ENCODE results near the gene IDI2. TPM values are rescaled to one million over a fixed set of nuclear protein-coding genes. Genes with fewer than 3 reads are reported as not detected.
A peak's percentile ranks its signal among the peaks of the same experiment; 100 is the strongest.
"Not testable (repeated sequence)": the region's sequence is repeated elsewhere in the genome, so short reads cannot be mapped to it uniquely, and the experiment has no call there.

Gene IDI2
- total and polyA plus RNA-seq, 2 experiments from 2014 or later: 0.29 to 0.33 TPM

DNA sequence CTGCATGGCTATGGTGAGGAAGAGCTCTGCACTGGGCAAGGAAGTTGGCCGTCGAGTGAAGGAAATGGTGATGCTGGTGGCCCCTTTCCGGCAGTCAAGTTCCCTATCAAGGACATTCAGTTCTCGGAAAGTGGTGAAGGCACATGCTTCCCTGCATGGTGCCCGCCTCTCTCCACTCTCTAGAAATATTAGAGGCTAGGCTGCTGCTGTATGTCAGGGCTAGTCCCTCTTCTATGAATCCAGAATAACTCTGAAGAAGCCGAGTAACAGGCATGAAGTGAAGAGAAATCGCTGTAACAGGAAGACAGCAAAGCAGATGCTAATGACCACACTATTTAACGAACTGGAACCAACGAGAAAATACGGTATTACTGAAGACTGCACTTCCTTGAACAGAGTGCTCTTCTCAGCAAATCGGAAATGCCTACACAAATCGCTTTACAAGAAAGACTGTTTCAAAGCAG is 17.9 kb upstream of the IDI2 start:
- no peak overlapping the region for H2AFZ ChIP-seq
- peaks cover 59% of the 10 kb centered on the region for H3K79me2 ChIP-seq
- peak overlapping the region; percentile 14 for H3K27ac ChIP-seq
- H3K4me1 ChIP-seq (ENCODE audit: insufficient read depth): peaks cover 8% of the 10 kb centered on the region
- H4K20me1 ChIP-seq (ENCODE audit: insufficient read depth, poor library complexity, severe bottlenecking): peaks cover 52% of the 10 kb centered on the region
- DNase-seq (ENCODE audit: low spot score): no peak
- no peak overlapping the region for H3K4me3 ChIP-seq
- H3K9me2 ChIP-seq (replicated peaks; ENCODE audit: insufficient read depth): no peaks in the 10 kb centered on the region
- TF ChIP-seq EZH2phosphoT487 (IDR thresholded peaks at IDR 0.05; ENCODE audit: low read depth, severe bottlenecking, unreplicated experiment): no peak
- TF ChIP-seq, protein P1, sequence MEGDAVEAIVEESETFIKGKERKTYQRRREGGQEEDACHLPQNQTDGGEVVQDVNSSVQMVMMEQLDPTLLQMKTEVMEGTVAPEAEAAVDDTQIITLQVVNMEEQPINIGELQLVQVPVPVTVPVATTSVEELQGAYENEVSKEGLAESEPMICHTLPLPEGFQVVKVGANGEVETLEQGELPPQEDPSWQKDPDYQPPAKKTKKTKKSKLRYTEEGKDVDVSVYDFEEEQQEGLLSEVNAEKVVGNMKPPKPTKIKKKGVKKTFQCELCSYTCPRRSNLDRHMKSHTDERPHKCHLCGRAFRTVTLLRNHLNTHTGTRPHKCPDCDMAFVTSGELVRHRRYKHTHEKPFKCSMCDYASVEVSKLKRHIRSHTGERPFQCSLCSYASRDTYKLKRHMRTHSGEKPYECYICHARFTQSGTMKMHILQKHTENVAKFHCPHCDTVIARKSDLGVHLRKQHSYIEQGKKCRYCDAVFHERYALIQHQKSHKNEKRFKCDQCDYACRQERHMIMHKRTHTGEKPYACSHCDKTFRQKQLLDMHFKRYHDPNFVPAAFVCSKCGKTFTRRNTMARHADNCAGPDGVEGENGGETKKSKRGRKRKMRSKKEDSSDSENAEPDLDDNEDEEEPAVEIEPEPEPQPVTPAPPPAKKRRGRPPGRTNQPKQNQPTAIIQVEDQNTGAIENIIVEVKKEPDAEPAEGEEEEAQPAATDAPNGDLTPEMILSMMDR (IDR thresholded peaks at IDR 0.05; ENCODE audit: poor library complexity): no peak
- no peak for TF ChIP-seq EZH2 (IDR thresholded peaks at IDR 0.05; ENCODE audit: borderline replicate concordance)
- 92% methylated on average over 12 of the region's 12 CpGs for WGBS (ENCODE audit: low lambda C conversion rate, missing lambda C conversion rate)
- H3K36me3 ChIP-seq (replicated peaks; ENCODE audit: insufficient read depth, low read depth): peaks cover 3% of the 10 kb centered on the region
- no peaks in the 10 kb centered on the region for H3K9me3 ChIP-seq (ENCODE audit: low read depth)
- H3K27me3 ChIP-seq: no peaks in the 10 kb centered on the region
- H3K4me2 ChIP-seq: peak overlapping the region; percentile 62

DNA sequence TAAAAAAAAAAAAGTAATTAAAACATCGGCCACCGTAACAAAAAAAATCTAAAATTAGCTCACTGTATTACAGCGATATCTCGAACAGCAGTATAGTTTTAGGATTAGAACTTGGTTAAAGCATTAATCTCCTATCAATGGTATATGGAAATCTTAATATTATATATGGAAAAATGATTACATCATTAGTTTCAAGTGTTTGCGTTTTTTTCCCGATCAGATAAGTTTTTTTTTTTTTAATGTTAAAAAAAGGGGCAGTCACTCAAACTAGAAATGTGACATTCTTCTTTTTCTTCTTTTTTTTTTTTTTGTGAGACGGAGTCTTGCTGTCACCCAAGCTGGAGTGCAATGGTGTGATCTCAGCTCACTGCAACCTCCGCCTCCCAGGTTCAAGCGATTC is 15.9 kb upstream of the IDI2 start:
- 99% methylated on average over 9 of the region's 9 CpGs for WGBS (ENCODE audit: low lambda C conversion rate, missing lambda C conversion rate)
- Histone ChIP-seq H2AFZ (no peak overlapping the region), H3K79me2 (peaks cover 48% of the 10 kb centered on the region), H3K36me3 (replicated peaks; ENCODE audit: insufficient read depth, low read depth) (peaks cover 3% of the 10 kb centered on the region), H3K9me2 (replicated peaks; ENCODE audit: insufficient read depth) (no peaks in the 10 kb centered on the region), H3K4me1 (ENCODE audit: insufficient read depth) (peaks cover 8% of the 10 kb centered on the region), H3K27me3 (no peaks in the 10 kb centered on the region), H4K20me1 (ENCODE audit: insufficient read depth, poor library complexity, severe bottlenecking) (peaks cover 43% of the 10 kb centered on the region), H3K4me2 (no peak overlapping the region), H3K9me3 (ENCODE audit: low read depth) (no peaks in the 10 kb centered on the region), H3K27ac (no peak overlapping the region), H3K4me3 (no peak overlapping the region)
- no peak for TF ChIP-seq EZH2phosphoT487 (IDR thresholded peaks at IDR 0.05; ENCODE audit: low read depth, severe bottlenecking, unreplicated experiment)
- no peak for TF ChIP-seq EZH2 (IDR thresholded peaks at IDR 0.05; ENCODE audit: borderline replicate concordance)
- TF ChIP-seq, protein P1 (IDR thresholded peaks at IDR 0.05; ENCODE audit: poor library complexity): no peak
- no peak for DNase-seq (ENCODE audit: low spot score)

DNA sequence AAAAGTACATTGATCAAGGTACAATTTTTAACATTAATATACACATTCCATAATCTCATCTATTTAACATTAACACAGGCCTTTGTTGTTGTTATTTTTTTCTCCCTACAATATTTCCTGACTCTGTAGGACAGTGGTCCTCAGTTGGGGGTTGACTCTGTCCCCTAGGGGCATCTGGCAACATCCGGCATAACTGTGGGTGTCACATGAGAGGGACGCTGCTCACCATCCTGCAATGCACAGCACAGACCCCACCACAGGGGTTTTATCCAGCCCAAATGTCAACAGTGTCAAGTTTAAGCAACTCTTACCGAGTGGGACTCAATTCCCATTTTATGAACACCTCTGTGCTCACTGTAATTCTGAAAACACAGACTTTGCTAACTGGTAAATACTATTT is 14.5 kb upstream of the IDI2 start:
- H3K79me2 ChIP-seq: peaks cover 36% of the 10 kb centered on the region
- H3K27ac ChIP-seq: no peak overlapping the region
- TF ChIP-seq EZH2phosphoT487 (IDR thresholded peaks at IDR 0.05; ENCODE audit: low read depth, severe bottlenecking, unreplicated experiment) (no peak), EZH2 (IDR thresholded peaks at IDR 0.05; ENCODE audit: borderline replicate concordance) (no peak)
- TF ChIP-seq, protein P1 (IDR thresholded peaks at IDR 0.05; ENCODE audit: poor library complexity): no peak
- no peak overlapping the region for H3K4me3 ChIP-seq
- H3K36me3 ChIP-seq (replicated peaks; ENCODE audit: insufficient read depth, low read depth): peaks cover 3% of the 10 kb centered on the region
- no peaks in the 10 kb centered on the region for H3K27me3 ChIP-seq
- H2AFZ ChIP-seq: no peak overlapping the region
- H3K4me1 ChIP-seq (ENCODE audit: insufficient read depth): peaks cover 8% of the 10 kb centered on the region
- WGBS (ENCODE audit: low lambda C conversion rate, missing lambda C conversion rate): 78% methylated on average over 3 of the region's 3 CpGs
- no peaks in the 10 kb centered on the region for H3K9me3 ChIP-seq (ENCODE audit: low read depth)
- no peak for DNase-seq (ENCODE audit: low spot score)
- peaks cover 31% of the 10 kb centered on the region for H4K20me1 ChIP-seq (ENCODE audit: insufficient read depth, poor library complexity, severe bottlenecking)
- H3K4me2 ChIP-seq: no peak overlapping the region
- no peaks in the 10 kb centered on the region for H3K9me2 ChIP-seq (replicated peaks; ENCODE audit: insufficient read depth)

DNA sequence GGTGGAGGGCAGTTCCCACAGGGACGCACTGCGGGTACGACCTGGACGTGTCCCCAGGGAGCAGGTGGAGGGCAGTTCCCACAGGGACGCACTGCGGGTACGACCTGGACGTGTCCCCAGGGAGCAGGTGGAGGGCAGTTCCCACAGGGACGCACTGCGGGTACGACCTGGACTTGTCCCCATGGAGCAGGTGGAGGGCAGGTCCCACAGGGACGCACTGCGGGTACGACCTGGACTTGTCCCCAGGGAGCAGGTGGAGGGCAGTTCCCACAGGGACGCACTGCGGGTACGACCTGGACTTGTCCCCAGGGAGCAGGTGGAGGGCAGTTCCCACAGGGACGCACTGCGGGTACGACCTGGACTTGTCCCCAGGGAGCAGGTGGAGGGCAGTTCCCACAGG is 13.1 kb upstream of the IDI2 start:
- not testable (repeated sequence) for H3K4me2 ChIP-seq; H3K9me3 ChIP-seq (ENCODE audit: low read depth)

More for the DNA sequence above, 13.1 kb upstream of the IDI2 start:
- H3K9me2 ChIP-seq (replicated peaks; ENCODE audit: insufficient read depth); H3K4me3 ChIP-seq; H3K27ac ChIP-seq; H2AFZ ChIP-seq; H3K4me1 ChIP-seq (ENCODE audit: insufficient read depth); DNase-seq (ENCODE audit: low spot score); H3K36me3 ChIP-seq (replicated peaks; ENCODE audit: insufficient read depth, low read depth); H3K27me3 ChIP-seq: not testable (repeated sequence)
- H4K20me1 ChIP-seq (ENCODE audit: insufficient read depth, poor library complexity, severe bottlenecking): peaks cover 18% of the 10 kb centered on the region
- peaks cover 22% of the 10 kb centered on the region for H3K79me2 ChIP-seq
- WGBS (ENCODE audit: low lambda C conversion rate, missing lambda C conversion rate): no CpG with 5 or more reads among the region's 20 CpGs
